Activated naive CD4-positive, alpha-beta T cell treated with anti-CD3 and anti-CD28 coated beads, Interleukin-2, amount 10 ng/mL, durations not matched to agents 5 hours and 36 hours (primary cell): ENCODE measurements around the gene RAB3A. TPM values are rescaled to one million over a fixed set of nuclear protein-coding genes. Genes with fewer than 3 reads are reported as not detected.

Experiments
- total RNA-seq, 2 experiments: library from RNA; stranded (reverse); gene quantifications; one replicate each; pipeline ENCODE4 v1.2.3, GENCODE V29; 2021

RAB3A gene, protein sequence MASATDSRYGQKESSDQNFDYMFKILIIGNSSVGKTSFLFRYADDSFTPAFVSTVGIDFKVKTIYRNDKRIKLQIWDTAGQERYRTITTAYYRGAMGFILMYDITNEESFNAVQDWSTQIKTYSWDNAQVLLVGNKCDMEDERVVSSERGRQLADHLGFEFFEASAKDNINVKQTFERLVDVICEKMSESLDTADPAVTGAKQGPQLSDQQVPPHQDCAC
- total RNA-seq: 1 to 10 TPM; 4.8 to 6.6 TPM

DNA sequence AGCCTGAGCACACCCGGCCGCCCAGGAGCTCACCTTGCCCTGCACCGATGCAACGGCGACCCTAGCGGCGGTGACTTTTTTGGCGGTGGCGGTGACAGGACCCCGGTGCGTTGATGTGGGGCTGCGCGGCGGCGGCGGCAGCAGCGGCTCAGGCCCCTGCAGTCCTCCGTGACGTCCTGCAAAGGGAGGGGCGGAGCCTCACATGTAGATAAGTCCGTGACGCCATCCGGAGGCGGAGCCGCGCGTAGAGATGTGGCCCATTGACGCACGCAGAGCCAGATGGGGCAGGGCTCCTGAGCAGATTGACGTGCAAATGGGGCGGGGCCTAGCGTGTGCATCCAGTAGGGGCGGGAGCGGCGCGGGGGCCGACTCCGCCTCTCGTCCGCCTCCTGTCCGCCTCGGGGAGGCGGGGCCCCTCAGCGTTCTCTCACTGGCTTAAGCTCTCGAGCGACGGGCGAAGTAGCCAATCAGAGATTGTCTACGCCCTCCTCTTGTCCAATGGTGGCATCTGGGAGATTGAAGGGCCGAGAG, at the start of gene RAB3A:
Gene RAB3A (minus strand): TSS at position 180 of the 531 bp plus-strand sequence. CDS start 1,302 bp downstream, outside the sequence.

DNA sequence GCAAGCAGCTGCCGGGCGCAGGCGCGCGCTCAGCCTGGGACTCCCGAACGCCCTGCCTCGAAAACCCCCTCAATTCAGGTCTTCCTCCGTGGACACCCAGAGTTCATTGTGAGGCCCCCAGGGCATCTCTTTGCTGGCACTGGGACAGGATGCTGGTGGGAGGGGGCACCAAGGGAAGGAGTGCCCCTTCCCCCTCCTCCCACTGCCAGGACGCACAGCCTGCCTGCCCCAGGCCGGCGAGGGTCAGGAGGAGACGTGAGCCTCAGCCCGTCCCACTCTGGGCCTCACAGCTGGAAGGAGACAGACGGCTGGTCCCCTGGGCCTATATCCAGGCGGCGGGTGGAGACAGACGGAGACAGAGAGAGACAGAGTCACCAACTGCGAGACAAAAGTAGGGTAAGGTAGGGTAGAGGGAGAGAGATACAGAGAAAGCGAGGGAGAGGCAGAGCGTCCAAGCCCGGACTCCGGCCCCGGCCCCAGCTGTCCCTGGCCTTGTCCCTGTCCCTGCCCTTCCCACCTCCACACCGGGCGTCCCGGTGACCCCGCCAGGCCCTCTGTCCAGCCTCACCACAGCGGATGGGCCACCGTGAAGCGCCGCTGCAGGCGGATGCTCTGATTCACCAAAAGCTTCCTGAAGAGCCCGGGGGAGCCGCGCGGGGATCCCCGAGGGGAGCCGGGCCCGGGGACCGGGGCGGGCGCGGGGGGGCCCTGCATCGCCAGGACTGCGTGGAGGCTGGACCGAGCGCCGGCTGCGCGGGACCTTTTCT, 22.0 kb upstream of the RAB3A start, which contains the start of gene PDE4C:
Gene PDE4C (minus strand): TSS at position 737 of the 767 bp plus-strand sequence. CDS start 23 bp downstream, at position 714.

DNA sequence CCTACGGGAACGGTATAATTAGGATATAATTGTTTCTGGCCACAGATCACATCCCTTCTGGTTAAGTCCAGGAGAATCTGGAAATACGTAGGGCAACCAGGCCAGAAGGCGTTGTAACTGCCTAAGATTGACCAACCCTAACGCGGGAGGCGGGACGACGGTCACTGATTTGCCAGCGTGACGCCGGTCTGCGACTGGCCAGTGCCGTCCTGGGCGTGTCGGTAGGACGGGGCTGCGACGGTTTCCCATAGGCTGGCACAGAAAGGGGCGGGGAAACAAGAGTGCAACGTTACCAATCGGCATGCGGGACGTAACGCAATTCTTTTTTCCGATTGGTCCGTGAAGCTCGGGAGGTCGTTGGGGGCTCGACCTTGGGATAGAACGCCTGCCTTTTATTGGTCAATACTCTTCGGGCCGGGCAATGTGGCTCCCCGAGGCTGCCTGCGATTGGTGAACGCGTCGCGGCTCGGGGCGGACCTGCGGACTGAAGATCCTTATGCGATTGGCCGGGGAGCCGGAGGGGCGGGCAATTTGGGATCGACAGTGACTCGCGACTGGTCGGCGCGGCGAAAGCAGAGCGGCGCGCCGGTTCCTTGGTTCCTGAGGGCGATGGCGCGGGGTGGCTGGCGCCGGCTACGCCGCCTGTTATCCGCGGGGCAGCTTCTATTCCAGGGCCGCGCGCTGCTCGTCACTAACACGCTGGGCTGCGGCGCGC, 11.0 kb downstream of the RAB3A start, which contains the start of gene MPV17L2:
Gene MPV17L2 (plus strand): TSS at position 546 of the 715 bp plus-strand sequence. CDS start 64 bp downstream, at position 610.

DNA sequence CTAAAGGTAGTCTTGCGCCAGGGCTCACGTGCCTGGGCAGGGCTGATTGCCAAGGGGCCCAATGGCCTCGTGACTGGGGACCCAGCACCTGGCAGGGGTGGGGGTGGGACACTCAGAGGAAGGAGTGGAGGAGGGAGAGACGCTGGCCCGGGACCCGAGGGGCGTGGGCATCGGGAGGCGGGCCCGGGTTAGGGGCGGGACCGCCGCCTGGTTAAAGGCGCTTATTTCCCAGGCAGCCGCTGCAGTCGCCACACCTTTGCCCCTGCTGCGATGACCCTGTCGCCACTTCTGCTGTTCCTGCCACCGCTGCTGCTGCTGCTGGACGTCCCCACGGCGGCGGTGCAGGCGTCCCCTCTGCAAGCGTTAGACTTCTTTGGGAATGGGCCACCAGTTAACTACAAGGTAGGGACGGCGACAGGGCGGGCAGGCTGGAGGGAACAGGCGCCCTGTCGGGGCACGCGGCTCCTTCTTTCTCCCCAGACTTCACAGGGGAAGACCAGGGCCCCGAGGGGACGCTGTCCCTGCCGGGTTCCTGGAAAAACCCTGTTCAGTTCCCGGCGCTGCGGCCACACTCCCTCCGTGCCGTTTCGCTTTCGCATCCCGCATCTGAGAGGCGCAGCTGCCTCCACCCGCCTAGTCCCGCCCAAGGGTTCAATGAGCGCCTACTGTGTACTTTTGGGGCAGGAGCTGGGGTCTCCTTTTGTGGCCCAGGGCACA, 30.1 kb downstream of the RAB3A start, which contains the start of gene IFI30:
Gene IFI30 (plus strand): TSS at position 242 of the 717 bp plus-strand sequence. CDS start 29 bp downstream, at position 271.

DNA sequence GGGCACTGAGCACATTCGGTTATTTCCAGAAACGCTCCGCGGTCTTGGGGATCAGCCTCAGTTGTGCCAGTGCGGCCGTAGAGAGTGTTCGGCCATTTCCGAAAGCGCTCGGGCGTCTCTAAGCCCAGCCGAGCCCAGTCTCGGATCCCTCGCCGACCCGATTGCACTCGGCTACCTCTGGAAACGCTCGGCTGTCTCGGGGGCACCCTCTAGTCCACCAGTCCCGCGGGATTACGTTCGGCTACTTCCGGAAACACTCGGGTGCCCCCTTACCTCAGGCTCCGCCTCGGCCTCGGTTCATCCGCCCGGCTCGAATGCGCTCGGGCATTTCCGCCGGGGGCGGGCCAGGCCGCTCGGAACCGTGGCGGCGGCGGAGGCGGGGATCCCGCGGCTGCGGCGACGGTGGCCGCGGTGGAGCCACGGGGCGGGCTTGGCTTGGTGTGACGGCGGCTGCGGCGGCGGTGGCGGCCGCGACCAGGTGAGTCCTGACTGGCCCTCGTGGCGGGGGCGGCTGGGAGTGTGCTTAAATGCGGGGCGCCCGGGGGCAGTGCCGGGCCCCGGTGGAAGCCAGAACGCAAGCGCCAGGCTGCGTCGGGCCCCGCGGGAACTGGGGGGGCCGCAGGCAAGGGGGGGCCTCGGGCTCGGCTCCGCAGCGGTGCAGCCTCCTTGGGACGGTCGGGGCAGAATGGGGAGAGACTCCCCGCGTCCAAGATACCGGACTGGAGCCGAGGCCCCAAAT, 50.9 kb downstream of the RAB3A start, which contains the start of gene PIK3R2:
Gene PIK3R2 (plus strand): TSS at position 347 of the 739 bp plus-strand sequence. CDS start 2,717 bp downstream, outside the sequence.

Other genes starting within 250 kb of the RAB3A start
- gene KCNN1, start 236.9 kb downstream of the RAB3A start, total RNA-seq: not detected
- 10 to 100 TPM; 63.2 to 65.3 TPM for gene ARRDC2, start 195.9 kb downstream of the RAB3A start, total RNA-seq
- gene IL12RB1, start 117.1 kb downstream of the RAB3A start, total RNA-seq: 10 to 100 TPM; 74.1 to 76.2 TPM
- 10 to 100 TPM; 31.0 to 31.4 TPM for gene MAST3, start 106.3 kb downstream of the RAB3A start, total RNA-seq
- 10 to 100 TPM; 12.4 to 16.0 TPM for gene PIK3R2, start 50.9 kb downstream of the RAB3A start, total RNA-seq
- gene IFI30, start 30.2 kb downstream of the RAB3A start, total RNA-seq: 10 to 100 TPM; 50.8 to 54.3 TPM
- 1 to 10 TPM; 4.7 to 4.8 TPM for gene MPV17L2, start 10.8 kb downstream of the RAB3A start, total RNA-seq
- gene PDE4C, start 22.4 kb upstream of the RAB3A start, total RNA-seq: under 1 TPM in 1 of 2 experiments, not detected in 1; 0.55 TPM
- gene IQCN, start 70.4 kb upstream of the RAB3A start, total RNA-seq: 1 to 10 TPM; 5.2 to 6.0 TPM
- 100 to 1,000 TPM; 357 to 365 TPM for gene JUND, start 77.6 kb upstream of the RAB3A start, total RNA-seq
- 100 to 1,000 TPM; 150 to 152 TPM for gene LSM4, start 119.0 kb upstream of the RAB3A start, total RNA-seq
- gene PGPEP1, start 136.6 kb upstream of the RAB3A start, total RNA-seq: 10 to 100 TPM; 34.5 to 36.7 TPM
- not detected for gene GDF15, start 182.1 kb upstream of the RAB3A start, total RNA-seq
- gene LRRC25, start 193.6 kb upstream of the RAB3A start, total RNA-seq: under 1 TPM; 0.10 to 0.28 TPM
- 100 to 1,000 TPM; 122 to 136 TPM for gene SSBP4, start 215.4 kb upstream of the RAB3A start, total RNA-seq
- 10 to 100 TPM; 14.9 to 17.9 TPM for gene ISYNA1, start 234.1 kb upstream of the RAB3A start, total RNA-seq